K562 (cell line): ENCODE data around the gene TRNAU1AP.
"Not testable (repeated sequence)": the region's sequence is repeated elsewhere in the genome, so short reads cannot be mapped to it uniquely, and the experiment has no call there.

Experiments used
- CTCF ChIP-seq, 3 experiments: IDR thresholded peaks in 2 of 3; conservative IDR thresholded peaks in 1 of 3; 2 replicates each; pipeline ENCODE4 v1.5.1; 2011 to 2012; ENCODE audit warnings: low read length in 3 of 3, mild to moderate bottlenecking in 3 of 3, control low read depth in 2 of 3, improper control_type of control experiment in 1 of 3, inconsistent platforms in 1 of 3, low read depth in 1 of 3, mixed read lengths in 1 of 3, moderate library complexity in 1 of 3; ENCODE audit not compliant: insufficient read depth in 2 of 3
- RFX5 ChIP-seq: IDR thresholded peaks from 2 replicates; pipeline ENCODE4 v1.6.1; 2011; ENCODE audit warnings: low read depth, mild to moderate bottlenecking, improper control_type of control experiment, low read length
- TAF1 ChIP-seq: IDR thresholded peaks from 2 replicates; pipeline ENCODE4 v1.6.1; 2011; ENCODE audit warnings: mild to moderate bottlenecking, low read length, moderate library complexity; ENCODE audit not compliant: insufficient read depth, control insufficient read depth, severe bottlenecking; ENCODE audit errors: extremely low read depth
- TF ChIP-seq, protein P1 (sequence below): fragments of 250-450 bp; sonication (Bioruptor Pico); IDR thresholded peaks from 2 replicates; pipeline ENCODE4 v1.5.0; 2020; ENCODE audit warnings: mild to moderate bottlenecking, borderline replicate concordance

DNA sequence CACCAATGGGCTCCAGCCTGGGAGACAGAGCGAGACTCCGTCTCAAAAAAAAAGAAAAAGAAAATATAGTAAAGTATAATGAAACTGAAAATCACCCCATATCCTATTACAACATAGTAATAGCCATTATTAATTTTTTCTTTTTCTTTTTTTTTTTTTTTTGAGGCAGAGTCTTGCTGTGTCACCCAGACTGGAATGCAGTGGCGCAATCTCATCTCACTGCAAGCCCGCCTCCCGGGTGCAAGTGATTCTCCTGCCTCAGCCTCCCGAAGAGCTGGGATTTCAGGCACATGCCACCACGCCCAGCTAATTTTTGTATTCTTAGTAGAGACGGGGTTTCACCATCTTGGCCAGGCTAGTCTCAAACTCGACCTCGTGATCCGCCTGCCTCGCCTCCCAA is 20.0 kb downstream of the TRNAU1AP start:
- not testable (repeated sequence) for TF ChIP-seq RFX5; CTCF (IDR thresholded peaks at IDR 0.05 in 2 of 3, conservative IDR thresholded peaks at IDR 0.05 in 1 of 3; ENCODE audit: insufficient read depth in 2 of 3, low read depth in 1 of 3, low read length in 3 of 3); TAF1
- TF ChIP-seq, protein P1, sequence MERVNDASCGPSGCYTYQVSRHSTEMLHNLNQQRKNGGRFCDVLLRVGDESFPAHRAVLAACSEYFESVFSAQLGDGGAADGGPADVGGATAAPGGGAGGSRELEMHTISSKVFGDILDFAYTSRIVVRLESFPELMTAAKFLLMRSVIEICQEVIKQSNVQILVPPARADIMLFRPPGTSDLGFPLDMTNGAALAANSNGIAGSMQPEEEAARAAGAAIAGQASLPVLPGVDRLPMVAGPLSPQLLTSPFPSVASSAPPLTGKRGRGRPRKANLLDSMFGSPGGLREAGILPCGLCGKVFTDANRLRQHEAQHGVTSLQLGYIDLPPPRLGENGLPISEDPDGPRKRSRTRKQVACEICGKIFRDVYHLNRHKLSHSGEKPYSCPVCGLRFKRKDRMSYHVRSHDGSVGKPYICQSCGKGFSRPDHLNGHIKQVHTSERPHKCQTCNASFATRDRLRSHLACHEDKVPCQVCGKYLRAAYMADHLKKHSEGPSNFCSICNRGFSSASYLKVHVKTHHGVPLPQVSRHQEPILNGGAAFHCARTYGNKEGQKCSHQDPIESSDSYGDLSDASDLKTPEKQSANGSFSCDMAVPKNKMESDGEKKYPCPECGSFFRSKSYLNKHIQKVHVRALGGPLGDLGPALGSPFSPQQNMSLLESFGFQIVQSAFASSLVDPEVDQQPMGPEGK (CRISPR knock-in tag): not testable (repeated sequence)
